A549 (cell line): ENCODE results near the gene CRMP1. TPM values are rescaled to one million over a fixed set of nuclear protein-coding genes. Genes with fewer than 3 reads are reported as not detected.

ENCODE experiments used
- ATAC-seq, 2 experiments: fragments of 200-7000 bp in 1 of 2; fragments of >200 bp in 1 of 2; cut with Nextera tagmentation in 1 of 2; cut with Tn5 transposase in 1 of 2; 3 replicates each; pipeline versions ENCODE4 v1.8.0 to v1.9.1; 2018 to 2020; ENCODE audit warnings: mild to moderate bottlenecking in 1 of 2, moderate library complexity in 1 of 2
- CTCF ChIA-PET: fragments of 300-600 bp; sonication (Branson Sonifier 250); formaldehyde crosslinking; extraction: SDS; loops from one replicate; lab custom pipeline; 2021; ENCODE audit warnings: antibody characterized with exemption, inconsistent platforms; lab: Yijun Ruan, JAX
- POLR2A ChIA-PET: fragments of 350-600 bp; formaldehyde crosslinking; extraction: SDS; loops from one replicate; lab custom pipeline; 2021; ENCODE audit warnings: antibody characterized with exemption, inconsistent platforms; lab: Yijun Ruan, JAX
- DNase-seq, 2 experiments: peaks; one replicate each; pipeline versions ENCODE4 v3.0.0 to v3.0.0-alpha.2; 2011 to 2016; ENCODE audit warnings: low read depth in 1 of 2, low spot score in 1 of 2
- FAIRE-seq: peaks from 2 replicates; lab custom pipeline; 2011; peaks lifted over from hg19 to GRCh38; lab: Jason Lieb, UNC
- H3K27ac ChIP-seq, 2 experiments: fragments of >200 bp; sonication (Bioruptor Twin); formaldehyde crosslinking; 3 replicates each; pipeline ENCODE4 v1.5.1; 2016 to 2017
- H3K4me1 ChIP-seq: fragments of >200 bp; sonication (Bioruptor Twin); formaldehyde crosslinking; 3 replicates; pipeline ENCODE4 v1.6.1; 2016
- H3K4me2 ChIP-seq: fragments of >200 bp; sonication (Bioruptor Twin); formaldehyde crosslinking; 3 replicates; pipeline ENCODE4 v1.6.1; 2016
- H3K4me3 ChIP-seq: fragments of >200 bp; sonication (Bioruptor Twin); formaldehyde crosslinking; 3 replicates; pipeline ENCODE4 v1.5.1; 2016
- H3K9me3 ChIP-seq: fragments of >200 bp; sonication (Bioruptor Twin); formaldehyde crosslinking; 3 replicates; pipeline ENCODE4 v1.6.1; 2016
- BHLHE40 ChIP-seq: IDR thresholded peaks from 2 replicates; pipeline ENCODE4 v1.6.1; 2012; ENCODE audit warnings: low read depth, low read length, inconsistent platforms
- CBX8 ChIP-seq: fragments of 200-600 bp; sonication (generic); IDR thresholded peaks from 2 replicates; pipeline ENCODE4 v1.6.1; 2016
- CTCF ChIP-seq: fragments of >200 bp; sonication (Bioruptor Twin); formaldehyde crosslinking; IDR thresholded peaks from 3 replicates; pipeline ENCODE4 v1.5.1; 2016
- E2F6 ChIP-seq: IDR thresholded peaks from 2 replicates; pipeline ENCODE4 v1.6.1; 2012; ENCODE audit warnings: low read depth, borderline replicate concordance
- FOSL2 ChIP-seq, 2 experiments: fragments of 450-650 bp in 1 of 2; fragments of >200 bp in 1 of 2; sonication (Bioruptor Twin) in 1 of 2; formaldehyde crosslinking; IDR thresholded peaks; 2 replicates each; pipeline versions ENCODE4 v1.5.0 to v1.6.1; 2016 to 2020; ENCODE audit warnings: mild to moderate bottlenecking in 1 of 2, moderate library complexity in 1 of 2
- FOXS1 ChIP-seq: fragments of 250-450 bp; sonication (Bioruptor Pico); IDR thresholded peaks from 2 replicates; pipeline ENCODE4 v1.5.0; 2020; ENCODE audit warnings: mild to moderate bottlenecking, moderate library complexity
- HEYL ChIP-seq: fragments of 250-450 bp; sonication (Bioruptor Pico); IDR thresholded peaks from 2 replicates; pipeline ENCODE4 v1.8.0; 2021; ENCODE audit warnings: mild to moderate bottlenecking, moderate library complexity
- HMGXB4 ChIP-seq: fragments of 250-450 bp; sonication (Bioruptor Pico); IDR thresholded peaks from 2 replicates; pipeline ENCODE4 v1.5.0; 2021; ENCODE audit warnings: mild to moderate bottlenecking, moderate library complexity, borderline replicate concordance
- HOXB13 ChIP-seq: fragments of 250-450 bp; sonication (Bioruptor Pico); IDR thresholded peaks from 2 replicates; pipeline ENCODE4 v1.5.0; 2020; ENCODE audit warnings: low read depth, mild to moderate bottlenecking, moderate library complexity
- HOXB5 ChIP-seq: fragments of 250-450 bp; sonication (Bioruptor Pico); IDR thresholded peaks from 2 replicates; pipeline ENCODE4 v1.5.0; 2020; ENCODE audit warnings: mild to moderate bottlenecking, moderate library complexity
- JUN ChIP-seq, 2 experiments: fragments of >200 bp; sonication (Bioruptor Twin); formaldehyde crosslinking; IDR thresholded peaks; 2 replicates in 1 of 2; 3 replicates in 1 of 2; pipeline ENCODE4 v1.6.1; 2016 to 2017
- JUNB ChIP-seq: fragments of >200 bp; sonication (Bioruptor Twin); formaldehyde crosslinking; IDR thresholded peaks from 2 replicates; pipeline ENCODE4 v1.6.1; 2016
- KDM5A ChIP-seq: fragments of 200-600 bp; sonication (generic); IDR thresholded peaks from 2 replicates; pipeline ENCODE4 v1.6.1; 2016; ENCODE audit warnings: antibody characterized with exemption, mild to moderate bottlenecking
- MAFK ChIP-seq: fragments of 450-650 bp; IDR thresholded peaks from 2 replicates; pipeline ENCODE4 v1.6.1; 2014; ENCODE audit not compliant: partially characterized antibody
- RARB ChIP-seq: fragments of 250-450 bp; sonication (Bioruptor Pico); IDR thresholded peaks from 2 replicates; pipeline ENCODE4 v1.8.0; 2021; ENCODE audit warnings: mild to moderate bottlenecking, moderate library complexity
- RFX5 ChIP-seq: fragments of 450-650 bp; IDR thresholded peaks from 2 replicates; pipeline ENCODE4 v1.7.1; 2014; ENCODE audit warnings: antibody characterized with exemption, mild to moderate bottlenecking, moderate library complexity
- SMC3 ChIP-seq: fragments of >200 bp; sonication (Bioruptor Twin); formaldehyde crosslinking; IDR thresholded peaks from 3 replicates; pipeline ENCODE4 v1.6.1; 2018; ENCODE audit warnings: inconsistent platforms
- SREBF2 ChIP-seq: fragments of 450-650 bp; IDR thresholded peaks from 2 replicates; pipeline ENCODE4 v1.6.1; 2014; ENCODE audit warnings: mild to moderate bottlenecking, moderate library complexity
- TP53 ChIP-seq: fragments of 250-450 bp; sonication (Bioruptor Pico); IDR thresholded peaks from 2 replicates; pipeline ENCODE4 v1.5.0; 2021; ENCODE audit warnings: mild to moderate bottlenecking, moderate library complexity
- ZC3H11A ChIP-seq: fragments of 450-650 bp; IDR thresholded peaks from 2 replicates; pipeline ENCODE4 v1.6.1; 2014; ENCODE audit warnings: antibody characterized with exemption, mild to moderate bottlenecking
- ZSCAN20 ChIP-seq: fragments of 250-450 bp; sonication (Bioruptor Pico); IDR thresholded peaks from 2 replicates; pipeline ENCODE4 v1.8.0; 2022; ENCODE audit warnings: mild to moderate bottlenecking, moderate library complexity
- WGBS: methylation state at CpG from one replicate; pipeline ENCODE4 v1.1.6; 2017; ENCODE audit errors: missing lambda C conversion rate; 5-methylcytosine and 5-hydroxymethylcytosine counted together
- polyA plus RNA-seq, 4 experiments: library from polyadenylated mRNA; depleted of rRNA in 3 of 4; stranded (reverse); fragments of >200 nt; fragmentation: RNase III in 1 of 4; extraction: RNeasy Plus Mini Kit Qiagen cat#74134 plus additional on column Dnase treatment in 1 of 4; gene quantifications; 2 replicates in 3 of 4; 3 replicates in 1 of 4; pipeline ENCODE4 v1.2.3, GENCODE V29; 2011 to 2017
- TF ChIP-seq, protein P1 (sequence below): fragments of 450-650 bp; IDR thresholded peaks from 2 replicates; pipeline ENCODE4 v1.6.1; 2014; ENCODE audit warnings: antibody characterized with exemption
- TF ChIP-seq, protein P2 (sequence below): IDR thresholded peaks from 2 replicates; pipeline ENCODE4 v1.6.1; 2012

The CRMP1 gene
- polyA plus RNA-seq, 2 of the 4 experiments (the other 2 are of a cell fraction), result 0.74 to 0.80 TPM

- CTCF ChIA-PET, result interaction anchor here (0.7 to 1.0 kb wide), 3 partner anchors 9 to 24 kb away, joined by 3 read pairs; no protein-coding TSS in a partner anchor
- 0 out of 3 replicates have a peak, but pooled peaks have one; percentile 8 for TF ChIP-seq SMC3
- peak; percentile 41; the same call in 2 of the 3 replicates for TF ChIP-seq CTCF
- TF ChIP-seq RARB, result no peak
- POLR2A ChIA-PET, result no interaction called here
- H3K4me3 ChIP-seq, result no peak overlapping the region
- H3K4me1 ChIP-seq, result no peaks in the 10 kb centered on the region
- no peak overlapping the region for H3K4me2 ChIP-seq
- WGBS, result 94% methylated on average over 8 of the region's 18 CpGs
- ATAC-seq (no peak; a peak in 1 of 6 replicates), FAIRE-seq (no peak), DNase-seq (peak; percentile 11 to 15)
- H3K9me3 ChIP-seq, result no peaks in the 10 kb centered on the region
- no peak overlapping the region for H3K27ac ChIP-seq
Observed at GRCh38 chr4:5821665-5822358, 71.1 kb downstream of the CRMP1 start.

GRCh38 chr4:5816851-5817375 is 76.0 kb downstream of the CRMP1 start:
- no peaks in the 10 kb centered on the region for H3K9me3 ChIP-seq
- 88% methylated on average over 12 of the region's 12 CpGs for WGBS
- ChIA-PET CTCF (no interaction called here), POLR2A (no interaction called here)
- no peak overlapping the region for H3K4me2 ChIP-seq
- no peak overlapping the region for H3K27ac ChIP-seq
- TF ChIP-seq JUN (IDR thresholded peaks at IDR 0.05) (no peak), FOSL2 (IDR thresholded peaks at IDR 0.05) (no peak), FOSL2 (CRISPR knock-in tag; IDR thresholded peaks at IDR 0.05) (no peak), FOXS1 (CRISPR knock-in tag) (no peak)
- H3K4me3 ChIP-seq, result no peak overlapping the region
- FAIRE-seq, result no peak
- ATAC-seq, result no peak
- DNase-seq, result no peak
- no peaks in the 10 kb centered on the region for H3K4me1 ChIP-seq

DNA sequence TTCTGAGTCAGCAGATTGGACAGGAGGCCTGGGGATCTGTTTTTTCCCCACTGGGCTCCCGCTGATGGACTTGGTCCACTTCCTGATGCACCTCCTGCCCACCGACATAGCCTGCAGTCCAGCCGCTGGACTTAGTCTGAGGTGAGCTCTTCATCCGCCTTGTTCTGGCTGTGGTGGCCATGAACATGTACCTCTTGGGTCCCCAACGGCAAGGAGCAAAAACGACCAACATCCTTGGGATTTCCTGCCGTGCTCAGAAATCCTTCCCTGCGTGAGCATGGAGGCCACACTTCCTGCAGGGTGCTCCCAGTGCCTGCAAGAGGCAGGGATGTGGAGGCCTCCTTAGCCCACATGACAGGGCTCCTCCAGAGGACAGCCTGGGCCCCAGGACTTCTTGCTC is 76.8 kb downstream of the CRMP1 start:
- TF ChIP-seq HOXB13 (CRISPR knock-in tag), result no peak
- TF ChIP-seq MAFK, result peak; percentile 3
- no peak for TF ChIP-seq CBX8
- Histone ChIP-seq H3K4me2 (no peak overlapping the region), H3K4me1 (no peaks in the 10 kb centered on the region), H3K4me3 (no peak overlapping the region), H3K9me3 (peaks cover 3% of the 10 kb centered on the region; the same call in 1 of the 3 replicates), H3K27ac (no peak overlapping the region)
- ATAC-seq (no peak), FAIRE-seq (no peak), DNase-seq (no peak)
- CTCF ChIA-PET, result no interaction called here
- POLR2A ChIA-PET, result no interaction called here
- WGBS, result 96% methylated on average over 8 of the region's 8 CpGs

DNA sequence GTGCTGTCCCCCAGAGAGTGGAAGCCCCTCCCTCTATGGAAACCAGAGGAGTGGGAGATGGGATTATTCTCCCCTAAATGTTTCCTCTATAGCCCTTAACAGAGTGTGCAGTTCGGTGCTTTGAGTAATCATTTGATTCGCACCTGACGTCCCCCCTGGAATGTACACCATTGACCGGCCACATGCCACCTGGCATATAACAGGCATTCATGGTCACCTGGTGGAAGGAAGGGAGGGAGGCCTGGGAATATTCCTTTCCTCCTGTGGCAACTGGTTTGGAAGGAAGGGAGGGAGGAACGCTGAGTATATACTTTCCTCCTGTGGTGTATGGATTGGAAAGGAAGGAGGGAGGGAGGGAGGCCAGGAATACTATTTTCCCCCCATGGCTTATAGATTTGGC is 77.2 kb downstream of the CRMP1 start:
- POLR2A ChIA-PET, result no interaction called here
- Histone ChIP-seq H3K4me3 (no peak overlapping the region), H3K4me1 (no peaks in the 10 kb centered on the region), H3K4me2 (no peak overlapping the region), H3K27ac (no peak overlapping the region), H3K9me3 (peaks cover 5% of the 10 kb centered on the region; the same call in 1 of the 3 replicates)
- WGBS, result 93% methylated on average over 5 of the region's 5 CpGs
- no peak for ATAC-seq
- TF ChIP-seq FOSL2 (IDR thresholded peaks at IDR 0.05) (no peak), FOSL2 (CRISPR knock-in tag; IDR thresholded peaks at IDR 0.05) (no peak), HMGXB4 (CRISPR knock-in tag) (no peak), ZC3H11A (no peak), SMC3 (no peak), JUN (IDR thresholded peaks at IDR 0.05) (no peak), HOXB5 (no peak), JUNB (no peak), SREBF2 (no peak), HEYL (no peak), TP53 (CRISPR knock-in tag) (no peak), BHLHE40 (no peak), RFX5 (no peak), E2F6 (no peak), KDM5A (no peak), ZSCAN20 (CRISPR knock-in tag) (no peak)
- TF ChIP-seq, protein P1, sequence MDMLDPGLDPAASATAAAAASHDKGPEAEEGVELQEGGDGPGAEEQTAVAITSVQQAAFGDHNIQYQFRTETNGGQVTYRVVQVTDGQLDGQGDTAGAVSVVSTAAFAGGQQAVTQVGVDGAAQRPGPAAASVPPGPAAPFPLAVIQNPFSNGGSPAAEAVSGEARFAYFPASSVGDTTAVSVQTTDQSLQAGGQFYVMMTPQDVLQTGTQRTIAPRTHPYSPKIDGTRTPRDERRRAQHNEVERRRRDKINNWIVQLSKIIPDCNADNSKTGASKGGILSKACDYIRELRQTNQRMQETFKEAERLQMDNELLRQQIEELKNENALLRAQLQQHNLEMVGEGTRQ, result no peak
- TF ChIP-seq, protein P2, sequence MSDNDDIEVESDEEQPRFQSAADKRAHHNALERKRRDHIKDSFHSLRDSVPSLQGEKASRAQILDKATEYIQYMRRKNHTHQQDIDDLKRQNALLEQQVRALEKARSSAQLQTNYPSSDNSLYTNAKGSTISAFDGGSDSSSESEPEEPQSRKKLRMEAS, result no peak
- DNase-seq, result no peak
- CTCF ChIA-PET, result no interaction called here
- FAIRE-seq, result no peak
